ENCODE results near the gene WFDC13. TPM values are rescaled to one million over a fixed set of nuclear protein-coding genes. Genes with fewer than 3 reads are reported as not detected.

WFDC13 gene
- total RNA-seq, 1 donor from 2014 or later = not detected

- H3K27me3 ChIP-seq = no peaks in the 10 kb centered on the region
- no peak overlapping the region for H3K27ac ChIP-seq
- no peaks in the 10 kb centered on the region for H3K4me1 ChIP-seq
- no peak for TF ChIP-seq CTCF (IDR thresholded peaks at IDR 0.05)
- peaks cover 0 to 4% of the 10 kb centered on the region in 2 donors for H3K9me3 ChIP-seq
- no peaks in the 10 kb centered on the region for H3K36me3 ChIP-seq
- no peak for DNase-seq (ENCODE audit: low spot score in 2 of 2)
- intact Hi-C loops (cut with DNase I) = no loop called here
- no peak overlapping the region for H3K4me3 ChIP-seq
Observed at GRCh38 chr20:45727044-45727443, 25.2 kb downstream of the WFDC13 start.

GRCh38 chr20:45732199-45732598 lies 30.4 kb downstream of the WFDC13 start:
- Histone ChIP-seq H3K36me3 (no peaks in the 10 kb centered on the region), H3K27me3 (no peaks in the 10 kb centered on the region), H3K27ac (no peak overlapping the region), H3K9me3 (peaks cover 0 to 12% of the 10 kb centered on the region in 2 donors), H3K4me1 (no peaks in the 10 kb centered on the region), H3K4me3 (no peak overlapping the region)
- no peak for DNase-seq (ENCODE audit: low spot score in 2 of 2)
- TF ChIP-seq CTCF (IDR thresholded peaks at IDR 0.05) = no peak
- intact Hi-C loops (cut with DNase I) = no loop called here

GRCh38 chr20:45735552-45735951 lies 33.7 kb downstream of the WFDC13 start:
- intact Hi-C loops (cut with DNase I) = no loop called here
- no peak overlapping the region for H3K4me3 ChIP-seq
- no peak overlapping the region for H3K27ac ChIP-seq
- H3K9me3 ChIP-seq = peaks cover 0 to 12% of the 10 kb centered on the region in 2 donors
- H3K4me1 ChIP-seq = no peaks in the 10 kb centered on the region
- no peaks in the 10 kb centered on the region for H3K36me3 ChIP-seq
- DNase-seq (ENCODE audit: low spot score in 2 of 2) = no peak
- TF ChIP-seq CTCF (IDR thresholded peaks at IDR 0.05) = no peak
- H3K27me3 ChIP-seq = no peaks in the 10 kb centered on the region

- Histone ChIP-seq H3K4me3 (no peak overlapping the region), H3K4me1 (no peaks in the 10 kb centered on the region), H3K27ac (no peak overlapping the region), H3K9me3 (peaks cover 0 to 12% of the 10 kb centered on the region in 2 donors), H3K27me3 (no peaks in the 10 kb centered on the region), H3K36me3 (no peaks in the 10 kb centered on the region)
- intact Hi-C loops (cut with DNase I) = no loop called here
- no peak for DNase-seq (ENCODE audit: low spot score in 2 of 2)
- TF ChIP-seq CTCF (IDR thresholded peaks at IDR 0.05) = no peak
Observed at GRCh38 chr20:45735988-45736387, 34.1 kb downstream of the WFDC13 start.

- Histone ChIP-seq H3K4me1 (no peaks in the 10 kb centered on the region), H3K4me3 (no peak overlapping the region), H3K27ac (no peak overlapping the region), H3K27me3 (no peaks in the 10 kb centered on the region), H3K9me3 (no peaks in the 10 kb centered on the region), H3K36me3 (no peaks in the 10 kb centered on the region)
- no peak for TF ChIP-seq CTCF (IDR thresholded peaks at IDR 0.05)
- intact Hi-C loops (cut with DNase I) = no loop called here
- DNase-seq (ENCODE audit: low spot score in 2 of 2) = no peak
Observed at GRCh38 chr20:45742596-45742995, 40.8 kb downstream of the WFDC13 start.

- no peak for TF ChIP-seq CTCF (IDR thresholded peaks at IDR 0.05)
- Histone ChIP-seq H3K9me3 (no peaks in the 10 kb centered on the region), H3K4me3 (no peak overlapping the region), H3K27ac (no peak overlapping the region), H3K36me3 (no peaks in the 10 kb centered on the region), H3K27me3 (no peaks in the 10 kb centered on the region), H3K4me1 (no peaks in the 10 kb centered on the region)
- intact Hi-C loops (cut with DNase I) = no loop called here
- no peak for DNase-seq (ENCODE audit: low spot score in 2 of 2)
Observed at GRCh38 chr20:45745015-45745414, 43.2 kb downstream of the WFDC13 start.

All from ascending aorta (tissue), 2 donors.